Panc1 (cell line): Measurements from ENCODE around the gene TSPAN4. TPM values are rescaled to one million over a fixed set of nuclear protein-coding genes. Genes with fewer than 3 reads are reported as not detected.

ENCODE experiments used
- ATAC-seq: fragments of 200-7000 bp; cut with Tn5 transposase; 2 replicates; pipeline ENCODE4 v1.9.1; 2020; ENCODE audit warnings: mild to moderate bottlenecking, moderate library complexity
- BruUV-seq: library from RNA; stranded (reverse); fragments of 400-500 nt; replicated peaks from 2 replicates; lab custom pipeline; 2021; lab: Mats Ljungman, UMichigan
- CTCF ChIA-PET: fragments of 300-600 bp; sonication (Branson Sonifier 250); formaldehyde crosslinking; loops from one replicate; lab custom pipeline; 2022; ENCODE audit warnings: antibody characterized with exemption; lab: Charles Lee
- POLR2A ChIA-PET: fragments of 300-600 bp; sonication (Branson Sonifier 250); formaldehyde crosslinking; loops from one replicate; lab custom pipeline; 2022; ENCODE audit warnings: antibody characterized with exemption; lab: Charles Lee
- DNase-seq: peaks from one replicate; pipeline ENCODE4 v3.0.0-alpha.2; 2010; ENCODE audit warnings: low read depth, low spot score
- H3K27ac ChIP-seq: 2 replicates; pipeline ENCODE4 v1.5.1; 2011; ENCODE audit warnings: mild to moderate bottlenecking, low read length, inconsistent platforms
- H3K27me3 ChIP-seq: fragments of 200-500 bp; sonication (Bioruptor generic); 2 replicates; pipeline ENCODE4 v1.6.0; 2014; ENCODE audit warnings: low read length, inconsistent platforms; ENCODE audit not compliant: control insufficient read depth, insufficient read depth
- H3K36me3 ChIP-seq: fragments of 200-500 bp; sonication (Bioruptor generic); 2 replicates; pipeline ENCODE4 v1.5.1; 2014; ENCODE audit warnings: inconsistent platforms, mild to moderate bottlenecking, low read length, moderate library complexity; ENCODE audit not compliant: control insufficient read depth, insufficient read depth
- H3K4me1 ChIP-seq: 2 replicates; pipeline ENCODE4 v1.5.1; 2011; ENCODE audit warnings: inconsistent platforms, mild to moderate bottlenecking, low read length, moderate library complexity; ENCODE audit not compliant: control insufficient read depth, insufficient read depth
- H3K4me3 ChIP-seq, 2 experiments: 2 replicates each; pipeline ENCODE4 v1.5.1; 2011 to 2012; ENCODE audit warnings: low read depth in 2 of 2, low read length in 2 of 2, mild to moderate bottlenecking in 2 of 2, inconsistent platforms in 1 of 2, moderate library complexity in 1 of 2
- H3K9me3 ChIP-seq: fragments of 200-500 bp; sonication (Bioruptor generic); 2 replicates; pipeline ENCODE4 v1.5.1; 2014; ENCODE audit warnings: low read depth, mild to moderate bottlenecking, inconsistent platforms, low read length, moderate library complexity; ENCODE audit not compliant: control insufficient read depth, insufficient read depth
- POLR2AphosphoS5 ChIP-seq: IDR thresholded peaks from 2 replicates; pipeline ENCODE4 v1.6.1; 2012; ENCODE audit warnings: mild to moderate bottlenecking, low read depth, low read length, moderate library complexity
- SIN3A ChIP-seq: IDR thresholded peaks from 2 replicates; pipeline ENCODE4 v1.6.1; 2012; ENCODE audit warnings: low read depth, mild to moderate bottlenecking, low read length, moderate library complexity, borderline replicate concordance; ENCODE audit not compliant: insufficient read depth
- TCF7L2 ChIP-seq: IDR thresholded peaks from 2 replicates; pipeline ENCODE4 v1.6.1; 2011; ENCODE audit warnings: mild to moderate bottlenecking, low read depth, low read length, inconsistent platforms
- in situ Hi-C: cut with HindIII; loops from 2 replicates; pipeline ENCODE4 v1.10.0; 2016; ENCODE audit warnings: low sequenced_read_pairs, low pct_unique_long_range_greater_than_20kb
- intact Hi-C: fragments of 100-400 bp; cut with micrococcal nuclease; formaldehyde crosslinking; loops from one replicate; pipeline ENCODE4 v1.10.0; 2022; ENCODE audit not compliant: unreplicated experiment
- total RNA-seq: library from RNA; stranded (reverse); gene quantifications from one replicate; pipeline ENCODE4 v1.2.1, GENCODE V29; 2021; ENCODE audit not compliant: unreplicated experiment
- TF ChIP-seq, protein P1 (sequence below), 2 experiments: IDR thresholded peaks; 2 replicates each; pipeline ENCODE4 v1.6.1; 2011 to 2012; ENCODE audit warnings: low read depth in 2 of 2, control low read depth in 1 of 2, low read length in 1 of 2, mild to moderate bottlenecking in 1 of 2, moderate library complexity in 1 of 2; ENCODE audit not compliant: insufficient read depth in 1 of 2
- TF ChIP-seq, protein P2 (sequence below): fragments of 450-650 bp; IDR thresholded peaks from 2 replicates; pipeline ENCODE4 v1.5.1; 2017; ENCODE audit warnings: mild to moderate bottlenecking

TSPAN4 gene
- total RNA-seq, 1 experiment from 2014 or later, result 187 TPM

DNA sequence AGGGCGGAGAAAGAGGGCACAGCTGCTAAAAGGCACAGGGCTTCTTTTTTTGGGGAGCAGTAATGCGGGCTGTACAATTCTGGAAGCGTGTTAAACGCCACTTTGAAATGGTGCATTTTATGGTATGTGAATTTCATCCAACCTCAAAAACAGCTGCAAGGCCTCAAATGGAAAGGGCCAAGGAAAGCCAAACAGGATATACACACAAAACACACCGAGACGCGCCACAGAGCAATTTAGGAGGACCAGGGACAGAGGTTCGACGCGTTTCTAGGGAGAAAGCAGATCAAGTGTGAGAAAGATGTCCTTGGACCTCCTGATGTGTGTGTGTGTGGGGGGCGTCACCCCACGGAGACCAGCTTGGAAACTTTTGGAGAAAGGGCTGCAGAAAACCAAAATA lies 31.1 kb downstream of the TSPAN4 start:
- no TSS peak for BruUV-seq
- CTCF ChIA-PET, result no interaction called here
- POLR2A ChIA-PET, result no interaction called here

DNA sequence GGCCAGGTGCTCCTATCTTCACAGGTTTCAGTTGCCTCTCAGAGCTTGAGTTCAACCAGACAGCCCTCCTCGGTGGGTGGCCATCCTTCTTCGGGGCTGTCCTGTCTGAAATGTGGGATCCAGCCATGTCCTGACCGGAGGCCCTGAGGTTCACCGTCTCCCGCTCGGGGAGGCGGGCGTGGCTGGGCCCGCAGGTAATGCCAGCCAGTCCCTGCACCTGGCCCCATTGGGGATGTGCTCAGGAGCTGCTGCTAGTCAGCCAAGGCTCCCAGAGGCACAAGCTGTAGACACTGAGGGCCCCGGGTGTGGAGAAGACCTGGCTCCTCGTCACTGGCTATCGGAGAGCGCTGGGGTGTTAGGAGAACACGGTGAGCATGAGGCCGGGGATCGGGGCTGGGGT lies 32.6 kb downstream of the TSPAN4 start:
- no peak for DNase-seq
- intact Hi-C loops (no loop called here), in situ Hi-C loops (no loop called here)
- Histone ChIP-seq H3K27me3 (no peaks in the 10 kb centered on the region), H3K36me3 (no peaks in the 10 kb centered on the region), H3K9me3 (no peaks in the 10 kb centered on the region), H3K4me3 (no peak overlapping the region), H3K4me1 (0 out of 2 replicates have a peak, but pooled peaks cover 3% of the 10 kb centered on the region), H3K27ac (no peak overlapping the region)
- CTCF ChIA-PET, result no interaction called here
- TF ChIP-seq, protein P1, sequence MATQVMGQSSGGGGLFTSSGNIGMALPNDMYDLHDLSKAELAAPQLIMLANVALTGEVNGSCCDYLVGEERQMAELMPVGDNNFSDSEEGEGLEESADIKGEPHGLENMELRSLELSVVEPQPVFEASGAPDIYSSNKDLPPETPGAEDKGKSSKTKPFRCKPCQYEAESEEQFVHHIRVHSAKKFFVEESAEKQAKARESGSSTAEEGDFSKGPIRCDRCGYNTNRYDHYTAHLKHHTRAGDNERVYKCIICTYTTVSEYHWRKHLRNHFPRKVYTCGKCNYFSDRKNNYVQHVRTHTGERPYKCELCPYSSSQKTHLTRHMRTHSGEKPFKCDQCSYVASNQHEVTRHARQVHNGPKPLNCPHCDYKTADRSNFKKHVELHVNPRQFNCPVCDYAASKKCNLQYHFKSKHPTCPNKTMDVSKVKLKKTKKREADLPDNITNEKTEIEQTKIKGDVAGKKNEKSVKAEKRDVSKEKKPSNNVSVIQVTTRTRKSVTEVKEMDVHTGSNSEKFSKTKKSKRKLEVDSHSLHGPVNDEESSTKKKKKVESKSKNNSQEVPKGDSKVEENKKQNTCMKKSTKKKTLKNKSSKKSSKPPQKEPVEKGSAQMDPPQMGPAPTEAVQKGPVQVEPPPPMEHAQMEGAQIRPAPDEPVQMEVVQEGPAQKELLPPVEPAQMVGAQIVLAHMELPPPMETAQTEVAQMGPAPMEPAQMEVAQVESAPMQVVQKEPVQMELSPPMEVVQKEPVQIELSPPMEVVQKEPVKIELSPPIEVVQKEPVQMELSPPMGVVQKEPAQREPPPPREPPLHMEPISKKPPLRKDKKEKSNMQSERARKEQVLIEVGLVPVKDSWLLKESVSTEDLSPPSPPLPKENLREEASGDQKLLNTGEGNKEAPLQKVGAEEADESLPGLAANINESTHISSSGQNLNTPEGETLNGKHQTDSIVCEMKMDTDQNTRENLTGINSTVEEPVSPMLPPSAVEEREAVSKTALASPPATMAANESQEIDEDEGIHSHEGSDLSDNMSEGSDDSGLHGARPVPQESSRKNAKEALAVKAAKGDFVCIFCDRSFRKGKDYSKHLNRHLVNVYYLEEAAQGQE (IDR thresholded peaks at IDR 0.05; ENCODE audit: insufficient read depth in 1 of 2, low read depth in 2 of 2, low read length in 1 of 2), result no peak
- TF ChIP-seq, protein P2, sequence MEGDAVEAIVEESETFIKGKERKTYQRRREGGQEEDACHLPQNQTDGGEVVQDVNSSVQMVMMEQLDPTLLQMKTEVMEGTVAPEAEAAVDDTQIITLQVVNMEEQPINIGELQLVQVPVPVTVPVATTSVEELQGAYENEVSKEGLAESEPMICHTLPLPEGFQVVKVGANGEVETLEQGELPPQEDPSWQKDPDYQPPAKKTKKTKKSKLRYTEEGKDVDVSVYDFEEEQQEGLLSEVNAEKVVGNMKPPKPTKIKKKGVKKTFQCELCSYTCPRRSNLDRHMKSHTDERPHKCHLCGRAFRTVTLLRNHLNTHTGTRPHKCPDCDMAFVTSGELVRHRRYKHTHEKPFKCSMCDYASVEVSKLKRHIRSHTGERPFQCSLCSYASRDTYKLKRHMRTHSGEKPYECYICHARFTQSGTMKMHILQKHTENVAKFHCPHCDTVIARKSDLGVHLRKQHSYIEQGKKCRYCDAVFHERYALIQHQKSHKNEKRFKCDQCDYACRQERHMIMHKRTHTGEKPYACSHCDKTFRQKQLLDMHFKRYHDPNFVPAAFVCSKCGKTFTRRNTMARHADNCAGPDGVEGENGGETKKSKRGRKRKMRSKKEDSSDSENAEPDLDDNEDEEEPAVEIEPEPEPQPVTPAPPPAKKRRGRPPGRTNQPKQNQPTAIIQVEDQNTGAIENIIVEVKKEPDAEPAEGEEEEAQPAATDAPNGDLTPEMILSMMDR, result no peak
- TF ChIP-seq SIN3A (no peak), TCF7L2 (no peak), POLR2AphosphoS5 (no peak)
- POLR2A ChIA-PET, result no interaction called here
- no TSS peak for BruUV-seq
- no peak for ATAC-seq

More for the DNA sequence above, 31.1 kb downstream of the TSPAN4 start:
- no peak for DNase-seq
- Histone ChIP-seq H3K27ac (no peak overlapping the region), H3K4me1 (0 out of 2 replicates have a peak, but pooled peaks cover 3% of the 10 kb centered on the region), H3K36me3 (no peaks in the 10 kb centered on the region), H3K4me3 (no peak overlapping the region), H3K9me3 (no peaks in the 10 kb centered on the region), H3K27me3 (no peaks in the 10 kb centered on the region)
- TF ChIP-seq, protein P1 (IDR thresholded peaks at IDR 0.05; ENCODE audit: insufficient read depth in 1 of 2, low read depth in 2 of 2, low read length in 1 of 2), result no peak
- TF ChIP-seq, protein P2, result no peak
- TF ChIP-seq POLR2AphosphoS5 (no peak), SIN3A (no peak)
- intact Hi-C loops (no loop called here), in situ Hi-C loops (no loop called here)
- no peak for ATAC-seq
